ENCODE measurements around the gene JOSD2.

JOSD2 gene

GRCh38 chr19:50548191-50549058 is 37.4 kb upstream of the JOSD2 start:
- no peaks in the 10 kb centered on the region for H3K79me2 ChIP-seq
- H3K36me3 ChIP-seq (ENCODE audit: control insufficient read depth, insufficient read depth, low read length): no peaks in the 10 kb centered on the region
- no peak for TF ChIP-seq CTCF (IDR thresholded peaks at IDR 0.05)
- no peak overlapping the region for H3K4me3 ChIP-seq (ENCODE audit: low read depth, low read length)
- no peak overlapping the region for H3K27ac ChIP-seq
- H3K9ac ChIP-seq: no peak overlapping the region
- no peaks in the 10 kb centered on the region for H3K4me1 ChIP-seq
- H3K27me3 ChIP-seq (ENCODE audit: control insufficient read depth, insufficient read depth, low read length): no peaks in the 10 kb centered on the region
- H3K9me3 ChIP-seq (ENCODE audit: control insufficient read depth, low read length): no peaks in the 10 kb centered on the region
- H3K4me2 ChIP-seq (ENCODE audit: low read length): no peak overlapping the region
- H2AFZ ChIP-seq: no peak overlapping the region

- no peaks in the 10 kb centered on the region for H3K36me3 ChIP-seq (ENCODE audit: control insufficient read depth, insufficient read depth, low read length)
- H3K4me3 ChIP-seq (ENCODE audit: low read depth, low read length): no peak overlapping the region
- H3K27me3 ChIP-seq (ENCODE audit: control insufficient read depth, insufficient read depth, low read length): no peaks in the 10 kb centered on the region
- H3K9ac ChIP-seq: no peak overlapping the region
- H2AFZ ChIP-seq: no peak overlapping the region
- no peaks in the 10 kb centered on the region for H3K4me1 ChIP-seq
- no peak overlapping the region for H3K4me2 ChIP-seq (ENCODE audit: low read length)
- H3K9me3 ChIP-seq (ENCODE audit: control insufficient read depth, low read length): no peaks in the 10 kb centered on the region
- no peak for TF ChIP-seq CTCF (IDR thresholded peaks at IDR 0.05)
- H3K79me2 ChIP-seq: no peaks in the 10 kb centered on the region
- no peak overlapping the region for H3K27ac ChIP-seq
These were observed 36.6 kb upstream of the JOSD2 start for GRCh38 chr19:50547385-50548190.

GRCh38 chr19:50546527-50547221 is 35.7 kb upstream of the JOSD2 start:
- Histone ChIP-seq H3K36me3 (ENCODE audit: control insufficient read depth, insufficient read depth, low read length) (no peaks in the 10 kb centered on the region), H3K4me2 (ENCODE audit: low read length) (no peak overlapping the region), H3K9me3 (ENCODE audit: control insufficient read depth, low read length) (no peaks in the 10 kb centered on the region), H3K27me3 (ENCODE audit: control insufficient read depth, insufficient read depth, low read length) (no peaks in the 10 kb centered on the region), H3K4me1 (no peaks in the 10 kb centered on the region), H3K79me2 (no peaks in the 10 kb centered on the region), H3K4me3 (ENCODE audit: low read depth, low read length) (no peak overlapping the region), H2AFZ (no peak overlapping the region), H3K27ac (no peak overlapping the region), H3K9ac (no peak overlapping the region)
- TF ChIP-seq CTCF (IDR thresholded peaks at IDR 0.05): no peak

GRCh38 chr19:50542943-50543342 is 32.0 kb upstream of the JOSD2 start:
- Histone ChIP-seq H2AFZ (no peak overlapping the region), H3K4me1 (no peaks in the 10 kb centered on the region), H3K4me3 (ENCODE audit: low read depth, low read length) (no peak overlapping the region), H3K9ac (no peak overlapping the region), H3K27me3 (ENCODE audit: control insufficient read depth, insufficient read depth, low read length) (no peaks in the 10 kb centered on the region), H3K79me2 (no peaks in the 10 kb centered on the region), H3K4me2 (ENCODE audit: low read length) (no peak overlapping the region), H3K27ac (no peak overlapping the region), H3K36me3 (ENCODE audit: control insufficient read depth, insufficient read depth, low read length) (no peaks in the 10 kb centered on the region), H3K9me3 (ENCODE audit: control insufficient read depth, low read length) (no peaks in the 10 kb centered on the region)
- no peak for TF ChIP-seq CTCF (IDR thresholded peaks at IDR 0.05)

Measured in parathyroid adenoma (tissue), 2 donors.